CD4-positive, alpha-beta T cell treated with Interleukin-6 for 4 hours (primary cell): ENCODE measurements around the gene RFX7.

Experiments used
- DNase-seq: peaks from one replicate; pipeline ENCODE4 v3.0.0-alpha.2; 2020; ENCODE audit warnings: mixed read lengths

The RFX7 gene

DNA sequence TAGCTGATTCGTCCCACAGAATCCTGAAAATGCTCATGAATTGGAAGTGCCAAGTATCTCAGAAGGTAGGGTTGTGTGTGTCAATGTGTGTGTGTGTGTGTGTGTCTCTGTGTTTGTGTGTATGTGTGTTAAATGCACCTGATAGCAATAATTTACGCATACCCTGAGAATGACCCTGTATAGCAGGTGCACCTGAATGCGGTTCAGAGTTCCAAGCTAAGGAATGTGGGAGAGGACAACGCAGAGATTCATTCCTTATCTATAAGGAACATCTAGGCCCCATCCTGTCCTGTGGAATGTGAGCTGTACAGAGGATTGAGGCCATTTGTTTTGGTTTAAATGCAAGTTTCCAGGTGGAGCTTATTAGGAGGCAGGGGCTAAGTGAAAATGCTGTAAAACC, 201.2 kb downstream of the RFX7 start:
- no peak for DNase-seq

DNA sequence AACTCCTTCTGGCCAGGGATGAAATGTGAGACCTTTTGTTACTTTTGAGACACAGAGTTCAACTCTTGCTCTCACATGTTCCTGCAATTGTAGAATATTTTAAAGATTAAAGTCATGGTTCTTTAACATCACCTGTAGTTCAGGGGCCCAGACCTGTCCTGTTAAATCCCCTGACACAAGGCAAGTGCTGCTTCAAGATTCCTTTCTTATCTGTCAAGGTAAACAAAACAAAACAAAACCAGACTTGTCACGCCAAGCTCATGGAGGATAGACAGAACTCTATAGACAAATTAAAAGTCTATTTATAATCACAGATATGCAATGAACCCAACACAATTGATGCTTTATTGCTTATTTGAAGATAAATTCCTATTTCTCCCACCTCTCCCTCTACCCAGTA, 201.6 kb downstream of the RFX7 start:
- DNase-seq: no peak

DNA sequence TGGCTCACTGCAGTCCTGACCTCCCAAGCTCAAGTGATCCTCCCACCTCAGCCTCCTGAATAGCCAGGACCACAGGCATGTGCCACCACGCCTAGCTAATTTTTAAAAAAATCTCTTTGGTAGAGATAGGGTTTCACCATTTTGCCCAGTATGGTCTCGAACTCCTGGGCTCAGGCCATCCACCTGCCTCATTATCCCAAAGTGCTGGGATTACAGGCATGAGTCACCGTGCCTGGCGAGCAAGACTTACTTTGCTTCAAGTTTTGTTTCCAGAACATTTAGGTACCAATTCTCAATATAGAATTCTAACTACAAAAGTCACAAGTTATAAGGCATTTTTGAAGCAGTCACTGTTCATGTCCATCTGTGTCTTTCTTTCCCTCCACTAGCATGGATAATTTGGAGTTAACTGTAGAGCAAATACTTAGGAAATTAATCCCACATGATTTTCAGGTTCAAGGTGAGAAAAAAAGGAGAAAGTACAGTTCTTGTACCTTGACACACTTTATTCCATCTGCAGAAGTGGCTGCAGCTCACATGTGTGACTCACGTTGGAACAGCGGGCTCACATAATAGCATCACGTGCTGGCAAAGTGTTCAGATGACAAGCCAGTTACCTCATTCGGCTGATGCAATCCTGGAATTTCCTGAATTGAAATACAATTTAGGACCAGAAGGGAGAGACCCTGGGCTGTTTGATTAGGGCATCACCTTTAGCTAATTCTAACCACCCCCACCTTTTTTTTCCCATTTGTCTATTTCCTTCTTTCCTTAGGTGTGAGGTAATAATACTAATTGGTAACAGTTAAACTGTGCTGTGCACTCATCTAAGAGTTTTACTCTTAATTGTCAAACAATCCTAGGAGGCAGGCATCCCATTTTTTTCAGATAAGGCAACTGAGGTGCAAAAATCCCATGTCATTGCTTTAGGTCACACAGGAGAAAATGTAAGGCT, 203.3 kb downstream of the RFX7 start:
- no peak for DNase-seq

DNA sequence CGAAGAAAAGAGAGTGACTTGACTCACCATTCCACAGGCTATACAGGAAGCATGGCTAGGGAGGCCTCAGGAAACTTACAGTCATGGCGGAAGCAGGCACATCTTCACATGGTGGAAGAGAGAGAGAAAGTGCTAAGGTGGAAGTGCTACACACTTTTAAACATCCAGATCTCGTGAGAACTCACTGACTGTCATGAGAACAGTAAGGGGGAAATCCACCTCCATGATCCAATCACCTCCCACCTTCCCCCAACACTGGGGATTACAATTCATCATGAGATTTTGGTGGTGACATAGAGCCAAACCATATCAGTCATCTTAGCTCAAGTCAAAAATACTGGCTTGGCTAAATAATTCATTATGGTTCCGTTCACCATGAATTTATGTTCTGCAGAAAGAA, 205.0 kb downstream of the RFX7 start:
- no peak for DNase-seq

GRCh38 chr15:56038015-56038414, 205.7 kb downstream of the RFX7 start:
- DNase-seq: no peak
